ENCODE results near the gene ADORA2B.
"Not testable (repeated sequence)": the region's sequence is repeated elsewhere in the genome, so short reads cannot be mapped to it uniquely, and the experiment has no call there.

The ADORA2B gene

DNA sequence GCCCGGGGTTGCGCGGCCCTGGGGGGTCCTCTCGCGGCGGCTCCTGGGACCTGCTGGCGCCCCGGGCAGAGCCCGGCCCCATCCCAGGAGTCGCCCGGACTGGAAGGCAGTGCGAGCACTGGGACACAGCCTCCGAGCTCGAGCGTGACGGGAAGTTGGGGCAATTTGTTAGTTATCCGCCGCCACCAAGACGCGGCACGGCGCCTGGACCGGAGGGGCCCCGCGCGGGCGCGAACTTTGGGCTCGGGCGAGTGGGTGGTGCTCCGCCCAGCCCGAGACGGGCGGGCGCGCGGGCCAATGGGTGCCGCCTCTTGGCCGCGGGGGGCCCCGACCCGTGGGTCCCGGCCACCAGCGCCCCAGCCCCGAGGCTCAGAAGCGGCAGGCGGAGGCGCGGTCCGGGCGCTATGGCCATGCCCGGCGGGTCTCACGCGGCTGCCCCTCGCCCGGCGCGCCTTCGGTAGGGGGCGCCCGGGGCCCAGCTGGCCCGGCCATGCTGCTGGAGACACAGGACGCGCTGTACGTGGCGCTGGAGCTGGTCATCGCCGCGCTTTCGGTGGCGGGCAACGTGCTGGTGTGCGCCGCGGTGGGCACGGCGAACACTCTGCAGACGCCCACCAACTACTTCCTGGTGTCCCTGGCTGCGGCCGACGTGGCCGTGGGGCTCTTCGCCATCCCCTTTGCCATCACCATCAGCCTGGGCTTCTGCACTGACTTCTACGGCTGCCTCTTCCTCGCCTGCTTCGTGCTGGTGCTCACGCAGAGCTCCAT lies at the start of gene ADORA2B:
TSS of gene ADORA2B (plus strand) at position 372 of the 768 bp plus-strand sequence. CDS start at position 491, 119 bp downstream.
- peak; percentile 66 for ATAC-seq
- Mint-ChIP-seq H3K27ac (no peak within 1 kb of the TSS), H3K27me3 (peaks cover 39% of the 10 kb centered on the region), H3K4me3 (peak within 1 kb of the TSS; percentile 76), H3K36me3 (no peaks in the 10 kb centered on the region), H3K4me1 (peaks cover 17% of the 10 kb centered on the region), H3K9me3 (no peaks in the 10 kb centered on the region)

DNA sequence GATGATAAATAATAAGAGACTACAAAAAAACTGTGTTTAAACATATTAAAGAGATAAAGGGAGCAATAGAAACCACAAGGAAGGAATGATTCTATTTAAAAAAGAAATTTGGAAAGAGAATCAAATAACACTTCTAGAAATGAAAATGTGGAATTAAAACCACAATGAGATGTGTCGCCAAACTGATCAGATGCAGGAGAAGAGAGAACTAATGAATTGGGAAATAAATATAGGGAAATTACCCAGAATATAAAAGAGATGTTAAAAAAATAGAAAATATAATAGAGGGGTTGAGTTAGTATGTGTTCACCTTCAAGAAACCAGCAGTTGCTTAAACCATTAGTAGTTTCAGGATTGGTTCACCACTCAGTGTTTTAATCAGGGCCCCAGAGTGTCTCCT lies 48.7 kb upstream of the ADORA2B start:
- no peak for ATAC-seq
- peaks cover 10% of the 10 kb centered on the region for H3K4me1 Mint-ChIP-seq
- no peak overlapping the region for H3K27ac Mint-ChIP-seq
- H3K27me3 Mint-ChIP-seq: peaks cover 18% of the 10 kb centered on the region
- H3K4me3 Mint-ChIP-seq: no peak overlapping the region
- H3K9me3 Mint-ChIP-seq: no peaks in the 10 kb centered on the region
- H3K36me3 Mint-ChIP-seq: no peaks in the 10 kb centered on the region

DNA sequence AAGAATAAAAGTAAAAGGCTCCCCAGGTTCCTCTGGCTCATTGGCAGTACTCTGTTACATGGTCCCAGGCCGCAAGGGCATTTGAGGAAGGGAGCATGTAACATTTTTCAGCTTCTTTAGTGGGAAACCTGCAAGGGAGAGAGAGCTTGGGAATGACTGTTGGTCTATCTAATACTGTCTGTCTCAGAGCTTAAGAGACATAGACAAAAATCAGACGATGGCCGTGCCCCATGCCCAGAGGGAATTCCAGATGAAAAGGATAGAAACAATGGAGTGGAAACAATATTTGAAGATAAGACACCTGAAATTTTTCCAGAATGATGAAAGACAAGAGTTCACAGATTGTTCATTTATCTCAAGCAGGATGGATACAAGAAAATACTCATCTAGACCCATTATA lies 48.1 kb upstream of the ADORA2B start:
- Mint-ChIP-seq H3K36me3 (no peaks in the 10 kb centered on the region), H3K9me3 (no peaks in the 10 kb centered on the region), H3K27ac (no peak overlapping the region), H3K4me3 (no peak overlapping the region), H3K27me3 (peaks cover 18% of the 10 kb centered on the region), H3K4me1 (peaks cover 10% of the 10 kb centered on the region)
- ATAC-seq: no peak

DNA sequence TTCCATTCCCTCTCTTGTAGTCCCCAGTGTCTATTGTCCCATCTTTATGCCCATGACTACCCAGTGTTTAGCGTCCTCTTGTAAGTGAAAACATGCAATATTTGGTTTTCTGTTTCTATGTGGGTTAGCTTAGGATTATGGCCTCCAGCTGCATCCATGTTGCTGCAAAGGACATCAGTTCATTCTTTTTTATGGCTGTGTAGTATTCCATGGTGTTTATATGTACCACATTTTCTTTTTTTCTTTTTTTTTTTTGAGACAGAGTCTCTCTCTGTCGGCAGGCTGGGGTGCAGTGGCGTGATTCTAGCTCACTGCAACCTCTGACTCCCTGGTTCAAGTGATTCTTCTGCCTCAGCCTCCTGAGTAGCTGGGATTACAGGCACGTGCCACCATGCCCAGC lies 45.3 kb upstream of the ADORA2B start:
- peaks cover 10% of the 10 kb centered on the region for H3K4me1 Mint-ChIP-seq
- H3K9me3 Mint-ChIP-seq, H3K4me3 Mint-ChIP-seq, ATAC-seq, H3K27me3 Mint-ChIP-seq, H3K36me3 Mint-ChIP-seq, H3K27ac Mint-ChIP-seq: not testable (repeated sequence)

DNA sequence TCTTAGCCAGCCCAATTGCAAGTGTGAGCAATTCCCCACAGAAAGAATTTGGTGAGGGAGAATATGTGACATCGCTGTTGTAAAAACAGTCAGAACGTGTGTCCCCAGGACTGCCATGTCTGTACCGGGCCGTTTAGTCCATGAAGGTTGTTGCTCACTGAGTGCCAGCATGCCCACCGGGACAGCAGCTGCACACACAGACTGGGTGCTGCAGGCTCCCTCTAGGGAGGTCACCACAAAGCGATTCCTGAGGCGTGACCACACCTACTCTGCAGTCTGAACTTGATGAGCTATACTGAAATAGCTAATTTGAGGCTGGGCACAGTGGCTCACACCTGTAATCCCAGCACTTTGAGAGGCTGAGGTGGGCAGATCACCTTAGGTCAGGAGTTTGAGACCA lies 44.1 kb upstream of the ADORA2B start:
- Mint-ChIP-seq H3K4me3 (no peak overlapping the region), H3K9me3 (no peaks in the 10 kb centered on the region), H3K36me3 (no peaks in the 10 kb centered on the region), H3K27me3 (no peaks in the 10 kb centered on the region), H3K4me1 (peaks cover 10% of the 10 kb centered on the region), H3K27ac (no peak overlapping the region)
- peak; percentile 67 for ATAC-seq

DNA sequence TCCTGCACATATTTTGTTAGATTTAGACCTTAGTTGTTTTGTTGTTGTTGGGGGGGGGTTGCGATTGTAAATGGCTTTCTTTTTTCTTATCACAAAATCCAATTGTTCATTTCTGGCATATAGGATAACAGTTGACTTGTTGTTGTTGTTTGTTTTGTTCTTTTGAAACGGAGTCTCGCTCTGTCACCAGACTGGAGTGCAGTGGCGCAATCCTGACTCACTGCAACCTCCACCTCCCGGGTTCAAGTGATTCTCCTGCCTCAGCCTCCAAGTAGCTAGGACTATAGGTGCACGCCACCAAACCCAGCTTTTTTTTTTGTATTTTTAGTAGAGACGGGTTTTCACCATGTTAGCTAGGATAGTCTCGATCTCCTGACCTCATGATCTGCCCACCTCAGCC lies 39.7 kb upstream of the ADORA2B start:
- not testable (repeated sequence) for H3K9me3 Mint-ChIP-seq, H3K27ac Mint-ChIP-seq, H3K4me3 Mint-ChIP-seq, H3K4me1 Mint-ChIP-seq, H3K36me3 Mint-ChIP-seq, ATAC-seq
- peaks cover 11% of the 10 kb centered on the region for H3K27me3 Mint-ChIP-seq

DNA sequence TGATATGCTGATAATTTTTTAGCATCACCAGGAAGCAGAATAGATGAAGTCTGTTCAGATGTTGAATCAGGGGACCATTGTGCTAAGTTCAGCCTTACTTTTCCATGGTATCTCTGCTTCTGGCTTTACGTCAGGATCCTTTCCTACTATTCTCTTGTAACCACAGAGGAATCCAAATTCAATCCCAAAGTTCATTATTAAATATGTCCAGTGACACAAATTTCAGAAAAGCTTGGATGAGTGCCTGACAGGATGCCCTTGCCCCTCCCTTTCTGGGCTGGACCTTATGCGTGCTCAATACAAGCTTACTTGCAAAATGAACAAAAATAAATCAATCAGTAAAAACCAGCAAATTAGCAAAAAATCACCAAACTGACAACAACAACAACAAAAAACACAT lies 37.6 kb upstream of the ADORA2B start:
- Mint-ChIP-seq H3K36me3 (no peaks in the 10 kb centered on the region), H3K27me3 (peaks cover 11% of the 10 kb centered on the region), H3K4me1 (no peaks in the 10 kb centered on the region), H3K27ac (no peak overlapping the region), H3K4me3 (no peak overlapping the region), H3K9me3 (no peaks in the 10 kb centered on the region)
- no peak for ATAC-seq

DNA sequence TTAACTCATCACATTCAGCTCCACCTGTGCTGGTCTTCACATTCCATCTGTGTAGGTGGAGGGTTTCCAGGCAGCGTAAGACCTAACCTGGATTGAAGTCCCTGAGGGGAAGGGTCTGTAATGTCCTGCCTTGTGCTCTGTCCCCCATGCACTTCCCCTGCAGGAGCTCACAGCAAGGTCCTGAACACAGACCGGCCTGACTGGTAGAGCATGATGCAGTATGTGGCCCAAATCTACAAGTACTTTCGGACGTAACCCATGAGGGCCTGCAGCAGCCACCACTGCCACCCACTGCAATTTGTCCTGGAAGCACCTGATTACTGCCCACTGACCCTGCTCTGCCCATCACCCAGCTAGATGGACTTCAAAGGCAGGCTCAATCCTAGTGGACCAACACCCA lies 36.6 kb upstream of the ADORA2B start:
- no peak overlapping the region for H3K27ac Mint-ChIP-seq
- H3K9me3 Mint-ChIP-seq: no peaks in the 10 kb centered on the region
- H3K27me3 Mint-ChIP-seq: peaks cover 12% of the 10 kb centered on the region
- no peaks in the 10 kb centered on the region for H3K36me3 Mint-ChIP-seq
- ATAC-seq: no peak
- no peak overlapping the region for H3K4me3 Mint-ChIP-seq
- no peaks in the 10 kb centered on the region for H3K4me1 Mint-ChIP-seq

DNA sequence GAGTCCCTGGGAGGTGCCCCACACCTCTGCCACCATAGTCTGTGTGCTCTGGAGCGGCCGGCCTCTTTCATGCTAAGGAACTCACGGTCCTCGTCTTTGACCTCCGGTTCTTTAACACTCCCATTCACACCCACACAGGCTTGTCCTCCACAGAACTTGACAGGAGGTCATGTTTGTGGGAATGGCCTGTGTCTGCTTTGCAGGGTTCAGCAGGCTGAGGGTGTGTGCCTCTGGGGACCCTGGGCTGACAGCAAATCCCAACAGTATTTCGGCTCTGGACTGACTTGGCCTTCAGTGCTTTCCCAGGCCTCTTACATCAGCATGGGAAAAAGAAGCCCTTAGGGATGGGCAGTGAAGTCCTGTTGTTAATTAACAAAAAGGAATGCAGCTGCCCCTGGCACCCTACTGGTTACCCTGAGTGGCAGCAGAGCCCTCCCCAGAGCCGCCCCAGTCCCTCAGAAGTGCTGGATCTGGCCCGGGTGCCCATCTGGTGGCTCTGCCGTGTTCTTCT lies 35.4 kb upstream of the ADORA2B start:
- no peaks in the 10 kb centered on the region for H3K9me3 Mint-ChIP-seq
- H3K4me3 Mint-ChIP-seq: no peak overlapping the region
- H3K27ac Mint-ChIP-seq: no peak overlapping the region
- no peaks in the 10 kb centered on the region for H3K4me1 Mint-ChIP-seq
- H3K36me3 Mint-ChIP-seq: no peaks in the 10 kb centered on the region
- H3K27me3 Mint-ChIP-seq: peaks cover 23% of the 10 kb centered on the region
- no peak for ATAC-seq

DNA sequence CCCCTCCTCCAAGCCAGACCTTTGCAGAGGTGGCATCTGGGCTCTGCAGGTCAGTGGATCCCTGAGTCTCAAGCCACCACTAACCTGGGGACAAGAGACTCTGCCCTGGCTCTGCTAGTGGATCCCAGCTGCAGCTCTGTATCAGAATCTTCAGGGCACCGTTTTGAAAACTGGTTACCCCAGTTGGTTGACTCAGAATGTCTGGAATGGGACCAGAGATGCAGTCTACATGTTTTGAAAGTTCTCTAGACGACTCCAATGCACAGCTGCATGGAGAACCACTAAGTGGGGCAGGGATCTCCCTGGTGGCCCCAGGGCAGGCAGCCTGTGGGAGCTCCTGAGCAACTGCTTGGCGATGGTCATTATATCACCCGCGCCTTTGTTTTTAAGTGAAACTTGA lies 34.1 kb upstream of the ADORA2B start:
- Mint-ChIP-seq H3K4me1 (no peaks in the 10 kb centered on the region), H3K36me3 (no peaks in the 10 kb centered on the region), H3K9me3 (no peaks in the 10 kb centered on the region), H3K27ac (no peak overlapping the region), H3K27me3 (peaks cover 25% of the 10 kb centered on the region), H3K4me3 (no peak overlapping the region)
- ATAC-seq: no peak

DNA sequence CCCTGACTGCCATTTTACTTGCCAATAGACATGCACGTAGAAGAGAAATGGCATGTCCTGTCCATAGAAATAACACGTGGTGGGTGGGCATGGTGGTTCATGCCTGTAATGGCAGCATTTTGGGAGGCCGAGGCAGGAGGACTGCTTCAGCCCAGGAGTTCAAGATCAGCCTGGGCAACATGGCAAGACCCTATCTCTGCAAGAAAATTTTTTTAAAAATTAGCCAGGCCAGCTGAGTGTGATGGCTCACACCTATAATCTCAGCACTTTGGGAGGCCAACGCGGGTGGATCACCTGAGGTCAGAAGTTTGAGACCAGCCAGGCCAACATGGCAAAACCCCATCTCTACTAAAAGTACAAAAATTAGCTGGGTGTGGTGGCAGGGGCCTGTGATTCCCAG lies 33.2 kb upstream of the ADORA2B start:
- H3K36me3 Mint-ChIP-seq, H3K27ac Mint-ChIP-seq, H3K9me3 Mint-ChIP-seq, H3K4me3 Mint-ChIP-seq, ATAC-seq, H3K4me1 Mint-ChIP-seq: not testable (repeated sequence)
- peaks cover 34% of the 10 kb centered on the region for H3K27me3 Mint-ChIP-seq

DNA sequence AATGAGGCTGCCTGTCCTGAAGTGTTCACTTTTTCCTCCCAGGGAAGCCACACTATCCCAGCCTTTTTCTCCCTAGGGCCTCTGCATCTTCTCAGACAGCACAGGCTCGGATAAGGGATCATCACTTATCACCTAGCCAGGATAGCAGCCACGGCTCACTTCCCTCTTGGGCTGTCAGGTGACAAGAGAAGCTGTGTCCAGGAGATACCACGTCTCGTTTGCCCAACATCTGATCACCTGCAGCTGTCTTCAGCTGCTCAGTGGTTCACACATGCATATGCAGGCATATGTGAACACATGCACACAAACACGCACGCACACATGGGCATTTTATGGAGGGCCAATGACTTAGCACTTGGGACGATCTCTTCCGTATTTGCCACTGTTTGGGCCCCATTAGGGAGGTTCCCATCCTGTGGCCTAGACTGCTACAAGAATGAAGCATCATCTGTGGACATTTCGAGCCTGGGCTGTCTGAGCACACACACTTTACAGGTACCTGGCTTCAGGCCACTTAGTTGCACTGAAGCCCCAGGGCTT lies 32.4 kb upstream of the ADORA2B start:
- H3K27ac Mint-ChIP-seq: no peak overlapping the region
- no peaks in the 10 kb centered on the region for H3K4me1 Mint-ChIP-seq
- H3K4me3 Mint-ChIP-seq: no peak overlapping the region
- no peaks in the 10 kb centered on the region for H3K9me3 Mint-ChIP-seq
- H3K36me3 Mint-ChIP-seq: no peaks in the 10 kb centered on the region
- peaks cover 37% of the 10 kb centered on the region for H3K27me3 Mint-ChIP-seq
- ATAC-seq: no peak

DNA sequence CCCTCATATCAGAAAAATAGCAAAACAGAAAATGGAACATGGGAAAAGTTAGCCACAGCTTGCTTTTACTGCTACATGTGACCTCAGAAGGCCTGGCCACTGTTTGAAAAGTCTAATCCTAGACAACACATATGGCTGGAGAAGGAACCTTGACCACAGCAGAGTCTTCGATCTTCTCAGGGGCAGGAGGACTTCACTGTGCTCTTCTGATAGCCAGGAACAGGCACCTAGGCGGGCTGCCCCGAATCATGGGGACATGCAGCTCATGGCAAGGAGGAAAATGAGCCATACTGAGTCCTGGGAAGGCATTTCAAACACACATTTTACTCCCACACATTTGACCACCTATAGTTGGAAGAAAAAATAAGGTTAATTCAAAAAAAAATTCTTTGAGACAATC lies 31.1 kb upstream of the ADORA2B start:
- no peak for ATAC-seq
- H3K36me3 Mint-ChIP-seq: no peaks in the 10 kb centered on the region
- H3K27me3 Mint-ChIP-seq: peaks cover 41% of the 10 kb centered on the region
- H3K4me3 Mint-ChIP-seq: no peak overlapping the region
- H3K4me1 Mint-ChIP-seq: no peaks in the 10 kb centered on the region
- no peak overlapping the region for H3K27ac Mint-ChIP-seq
- no peaks in the 10 kb centered on the region for H3K9me3 Mint-ChIP-seq

DNA sequence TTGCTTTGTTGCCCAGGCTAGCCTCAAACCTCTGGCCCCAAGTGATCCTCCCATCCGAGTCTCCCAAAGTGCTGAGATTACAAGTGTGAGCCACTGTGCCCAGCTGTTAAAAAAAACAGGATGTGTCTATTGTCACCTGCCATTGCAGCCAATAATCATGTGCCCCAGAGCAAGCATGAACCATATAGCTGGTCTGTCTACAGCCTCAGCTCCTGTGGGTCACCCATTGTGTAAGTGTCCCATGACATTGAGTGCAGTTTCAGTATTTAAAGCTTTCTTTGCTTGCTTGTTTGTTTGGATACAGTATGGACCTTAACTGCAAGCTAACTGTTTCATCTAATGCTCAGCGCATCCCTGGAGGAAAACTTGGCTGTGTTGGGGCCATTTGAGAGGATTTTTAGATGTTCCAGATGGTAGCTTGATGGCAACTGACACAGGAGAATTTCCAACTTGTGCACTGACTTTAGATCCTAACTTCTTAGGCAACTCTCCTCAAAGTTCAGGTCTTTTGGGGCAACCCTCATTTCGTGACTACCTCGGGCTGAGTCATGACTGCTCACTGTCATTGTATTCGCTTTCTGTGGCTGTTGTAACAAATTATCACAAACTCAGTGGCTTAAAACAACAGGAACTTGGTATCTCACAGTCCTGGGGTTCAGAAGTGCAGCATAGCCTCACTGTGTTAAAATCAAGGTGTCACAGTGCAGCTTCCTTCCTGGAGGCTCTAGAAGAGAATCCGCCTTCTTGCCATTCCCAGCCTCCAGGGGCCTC lies 30.3 kb upstream of the ADORA2B start:
- no peaks in the 10 kb centered on the region for H3K9me3 Mint-ChIP-seq
- H3K36me3 Mint-ChIP-seq: no peaks in the 10 kb centered on the region
- H3K4me3 Mint-ChIP-seq: no peak overlapping the region
- H3K27ac Mint-ChIP-seq: no peak overlapping the region
- H3K4me1 Mint-ChIP-seq: no peaks in the 10 kb centered on the region
- no peak for ATAC-seq
- peaks cover 45% of the 10 kb centered on the region for H3K27me3 Mint-ChIP-seq

DNA sequence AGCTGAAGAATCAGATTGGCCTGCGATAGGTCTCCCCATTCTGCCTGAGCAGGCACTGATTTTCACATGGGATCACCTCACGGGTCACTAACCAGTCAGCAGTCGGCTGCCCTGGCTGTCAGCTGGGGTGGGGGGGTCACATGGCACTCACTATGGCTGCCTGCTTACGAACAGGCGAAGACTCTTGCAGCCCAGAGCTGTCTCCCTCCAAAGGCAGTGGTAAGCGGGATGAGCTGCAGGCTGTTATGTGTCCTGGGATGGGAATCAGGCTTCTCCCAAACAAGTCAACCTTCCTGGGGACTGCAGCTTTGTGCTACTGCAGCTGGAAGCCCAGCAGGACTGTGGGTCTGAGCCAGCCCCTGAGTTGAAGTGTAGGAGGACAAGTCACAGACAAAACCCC lies 29.0 kb upstream of the ADORA2B start:
- Mint-ChIP-seq H3K4me3 (no peak overlapping the region), H3K27me3 (peaks cover 45% of the 10 kb centered on the region), H3K9me3 (no peaks in the 10 kb centered on the region), H3K27ac (no peak overlapping the region), H3K36me3 (no peaks in the 10 kb centered on the region), H3K4me1 (no peaks in the 10 kb centered on the region)
- no peak for ATAC-seq

DNA sequence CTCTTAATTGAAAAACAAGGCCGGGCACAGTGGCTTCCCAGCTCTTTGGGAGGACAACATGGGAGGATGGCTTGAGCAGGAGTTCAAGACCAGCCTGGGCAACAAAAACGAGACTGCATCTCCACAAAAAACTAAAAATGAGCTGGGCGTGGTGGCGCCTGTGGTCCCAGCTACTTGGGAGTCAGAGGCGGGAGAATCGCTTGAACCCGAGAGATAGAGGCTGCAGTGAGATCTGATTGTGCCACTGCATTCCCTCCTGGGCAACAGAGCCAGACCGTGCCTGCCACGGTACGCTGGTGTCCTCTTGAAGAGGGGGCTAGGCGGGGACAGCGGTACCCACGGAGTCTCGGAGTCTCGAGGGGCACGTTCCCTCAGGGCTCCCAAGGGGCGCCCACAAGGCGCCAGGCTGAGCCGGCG lies 27.9 kb upstream of the ADORA2B start:
- Mint-ChIP-seq H3K27me3 (peaks cover 45% of the 10 kb centered on the region), H3K36me3 (no peaks in the 10 kb centered on the region), H3K9me3 (peaks cover 2% of the 10 kb centered on the region), H3K27ac (no peak overlapping the region), H3K4me1 (no peaks in the 10 kb centered on the region), H3K4me3 (no peak overlapping the region)
- ATAC-seq: peak; percentile 9

All from stimulated activated memory B cell treated with anti-CD40 and anti-IgM and Interleukin-4, amounts not matched to agents 10 μg/mL and 1 μg/mL and 100 μg/mL, for 72 hours (primary cell).